Esophagus muscularis mucosa (tissue), 4 donors: ENCODE results near the gene CSTB.

Experiments
- EP300 ChIP-seq: sonication (generic); formaldehyde crosslinking; IDR thresholded peaks from one replicate; pipeline ENCODE4 v1.6.1; 2017; ENCODE audit warnings: antibody characterized with exemption
- POLR2A ChIP-seq: fragments of 450-650 bp; IDR thresholded peaks from one replicate; pipeline ENCODE4 v1.6.1; 2017; ENCODE audit warnings: antibody characterized with exemption, moderate library complexity, mild to moderate bottlenecking, low read depth
- POLR2AphosphoS5 ChIP-seq, 2 donors: sonication (generic); formaldehyde crosslinking; IDR thresholded peaks; one replicate each; pipeline ENCODE4 v1.6.1; 2017; ENCODE audit warnings: antibody characterized with exemption in 2 of 2
- TF ChIP-seq, protein P1 (sequence below), 3 experiments: fragments of 200-600 bp in 2 of 3; fragments of 450-650 bp in 1 of 3; sonication (generic) in 2 of 3; IDR thresholded peaks; one replicate each; pipeline ENCODE4 v1.5.1; 2017 to 2019; ENCODE audit warnings: antibody characterized with exemption in 3 of 3, mild to moderate bottlenecking in 2 of 3, moderate library complexity in 1 of 3

DNA sequence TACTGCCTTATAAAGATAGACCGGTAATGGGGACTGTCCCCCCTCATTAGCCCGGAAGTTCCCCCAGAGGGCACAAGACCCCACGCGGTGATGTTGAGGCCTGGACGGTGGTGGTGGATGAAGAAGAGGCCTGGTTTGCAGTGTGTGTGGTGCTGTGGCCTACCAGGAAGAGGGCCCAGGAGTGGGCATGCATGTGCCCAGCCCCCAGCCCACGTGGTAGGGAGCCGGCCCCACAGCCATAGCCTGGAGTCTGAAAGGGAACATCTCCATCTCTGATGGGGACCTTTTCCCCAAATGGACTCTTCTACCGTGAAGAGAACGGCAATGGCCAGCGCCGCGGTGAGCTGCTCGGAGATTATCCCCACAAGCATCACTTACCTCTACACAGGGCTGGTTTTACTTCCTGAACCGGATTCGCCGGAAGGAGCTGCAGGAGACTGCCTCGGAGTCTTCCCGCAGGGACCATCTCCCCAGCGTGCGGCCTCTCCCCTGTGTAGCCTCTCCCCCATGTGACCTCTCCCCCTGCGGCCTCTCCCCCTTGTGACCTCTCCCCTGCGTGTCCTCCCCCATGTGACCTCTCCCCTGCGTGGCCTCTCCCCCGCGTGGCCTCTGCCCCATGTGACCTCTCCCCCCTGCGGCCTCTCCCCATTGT, 33.9 kb upstream of the CSTB start:
- no peak for TF ChIP-seq EP300
- TF ChIP-seq, protein P1, sequence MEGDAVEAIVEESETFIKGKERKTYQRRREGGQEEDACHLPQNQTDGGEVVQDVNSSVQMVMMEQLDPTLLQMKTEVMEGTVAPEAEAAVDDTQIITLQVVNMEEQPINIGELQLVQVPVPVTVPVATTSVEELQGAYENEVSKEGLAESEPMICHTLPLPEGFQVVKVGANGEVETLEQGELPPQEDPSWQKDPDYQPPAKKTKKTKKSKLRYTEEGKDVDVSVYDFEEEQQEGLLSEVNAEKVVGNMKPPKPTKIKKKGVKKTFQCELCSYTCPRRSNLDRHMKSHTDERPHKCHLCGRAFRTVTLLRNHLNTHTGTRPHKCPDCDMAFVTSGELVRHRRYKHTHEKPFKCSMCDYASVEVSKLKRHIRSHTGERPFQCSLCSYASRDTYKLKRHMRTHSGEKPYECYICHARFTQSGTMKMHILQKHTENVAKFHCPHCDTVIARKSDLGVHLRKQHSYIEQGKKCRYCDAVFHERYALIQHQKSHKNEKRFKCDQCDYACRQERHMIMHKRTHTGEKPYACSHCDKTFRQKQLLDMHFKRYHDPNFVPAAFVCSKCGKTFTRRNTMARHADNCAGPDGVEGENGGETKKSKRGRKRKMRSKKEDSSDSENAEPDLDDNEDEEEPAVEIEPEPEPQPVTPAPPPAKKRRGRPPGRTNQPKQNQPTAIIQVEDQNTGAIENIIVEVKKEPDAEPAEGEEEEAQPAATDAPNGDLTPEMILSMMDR (IDR thresholded peaks at IDR 0.05), result no peak
- no peak for TF ChIP-seq POLR2AphosphoS5 (IDR thresholded peaks at IDR 0.05)
- TF ChIP-seq POLR2A, result no peak
